ENCODE data around the gene DPP9.

Gene DPP9

DNA sequence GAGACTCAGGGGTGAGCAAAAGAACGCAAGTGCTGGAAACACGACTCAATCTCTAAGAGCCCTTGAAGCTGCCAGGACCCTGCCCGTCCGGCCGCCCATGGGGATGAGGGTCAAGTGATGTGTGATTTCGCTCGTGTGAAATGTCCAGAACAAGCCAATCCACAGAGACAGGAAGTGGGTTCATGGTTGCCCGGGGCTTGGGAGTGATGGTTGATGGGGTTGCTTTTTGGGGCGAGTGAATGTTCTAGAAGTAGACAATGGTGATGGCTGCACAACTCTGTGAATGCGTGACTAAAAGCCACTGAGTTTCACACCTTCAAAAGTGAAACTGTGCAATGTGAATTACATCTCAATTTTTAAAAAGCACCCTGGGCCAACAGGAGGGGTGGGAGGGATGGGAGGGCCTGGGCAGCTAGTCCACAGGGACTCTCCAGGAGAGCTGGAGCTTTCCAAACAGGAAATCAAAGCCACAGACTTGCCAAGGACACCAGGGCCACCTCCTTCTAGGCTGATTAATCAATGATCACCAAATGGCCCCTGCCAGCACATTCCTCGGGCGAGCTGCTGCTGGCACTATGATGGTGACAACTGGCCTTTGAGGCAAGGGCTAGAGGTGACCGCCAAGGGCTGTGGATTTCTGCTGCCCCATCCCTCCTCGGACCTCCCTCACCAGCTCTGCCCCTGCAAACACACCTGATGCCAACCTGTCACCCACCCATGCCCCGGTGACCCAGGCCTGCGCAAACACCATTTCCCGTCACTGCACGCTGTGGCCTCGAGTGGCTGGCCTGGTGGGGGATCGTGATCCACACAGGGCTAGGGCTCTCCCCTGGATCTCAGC is 14.0 kb downstream of the DPP9 start:
- H3K27ac ChIP-seq (ENCODE audit: low read length), result no peak overlapping the region
- TF ChIP-seq EZH2phosphoT487 (IDR thresholded peaks at IDR 0.05; ENCODE audit: low read depth), result no peak
- TF ChIP-seq, protein P1, sequence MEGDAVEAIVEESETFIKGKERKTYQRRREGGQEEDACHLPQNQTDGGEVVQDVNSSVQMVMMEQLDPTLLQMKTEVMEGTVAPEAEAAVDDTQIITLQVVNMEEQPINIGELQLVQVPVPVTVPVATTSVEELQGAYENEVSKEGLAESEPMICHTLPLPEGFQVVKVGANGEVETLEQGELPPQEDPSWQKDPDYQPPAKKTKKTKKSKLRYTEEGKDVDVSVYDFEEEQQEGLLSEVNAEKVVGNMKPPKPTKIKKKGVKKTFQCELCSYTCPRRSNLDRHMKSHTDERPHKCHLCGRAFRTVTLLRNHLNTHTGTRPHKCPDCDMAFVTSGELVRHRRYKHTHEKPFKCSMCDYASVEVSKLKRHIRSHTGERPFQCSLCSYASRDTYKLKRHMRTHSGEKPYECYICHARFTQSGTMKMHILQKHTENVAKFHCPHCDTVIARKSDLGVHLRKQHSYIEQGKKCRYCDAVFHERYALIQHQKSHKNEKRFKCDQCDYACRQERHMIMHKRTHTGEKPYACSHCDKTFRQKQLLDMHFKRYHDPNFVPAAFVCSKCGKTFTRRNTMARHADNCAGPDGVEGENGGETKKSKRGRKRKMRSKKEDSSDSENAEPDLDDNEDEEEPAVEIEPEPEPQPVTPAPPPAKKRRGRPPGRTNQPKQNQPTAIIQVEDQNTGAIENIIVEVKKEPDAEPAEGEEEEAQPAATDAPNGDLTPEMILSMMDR (IDR thresholded peaks at IDR 0.05; ENCODE audit: low read depth, low read length), result no peak
- H2AFZ ChIP-seq (ENCODE audit: low read depth, low read length), result no peak overlapping the region
- H3K9ac ChIP-seq (ENCODE audit: low read length), result no peak overlapping the region
- H3K4me1 ChIP-seq (ENCODE audit: low read length), result no peaks in the 10 kb centered on the region
- H3K79me2 ChIP-seq (ENCODE audit: low read length), result no peaks in the 10 kb centered on the region
- peaks cover 40% of the 10 kb centered on the region for H3K36me3 ChIP-seq (replicated peaks; ENCODE audit: low read depth, low read length)
- H3K4me3 ChIP-seq (ENCODE audit: low read length), result no peak overlapping the region
- H3K9me3 ChIP-seq (ENCODE audit: insufficient read depth, low read length), result no peaks in the 10 kb centered on the region
- H3K27me3 ChIP-seq (ENCODE audit: low read depth, low read length), result no peaks in the 10 kb centered on the region
- no peaks in the 10 kb centered on the region for H4K20me1 ChIP-seq (ENCODE audit: insufficient read depth, low read length)
- H3K4me2 ChIP-seq (ENCODE audit: low read length), result no peak overlapping the region

DNA sequence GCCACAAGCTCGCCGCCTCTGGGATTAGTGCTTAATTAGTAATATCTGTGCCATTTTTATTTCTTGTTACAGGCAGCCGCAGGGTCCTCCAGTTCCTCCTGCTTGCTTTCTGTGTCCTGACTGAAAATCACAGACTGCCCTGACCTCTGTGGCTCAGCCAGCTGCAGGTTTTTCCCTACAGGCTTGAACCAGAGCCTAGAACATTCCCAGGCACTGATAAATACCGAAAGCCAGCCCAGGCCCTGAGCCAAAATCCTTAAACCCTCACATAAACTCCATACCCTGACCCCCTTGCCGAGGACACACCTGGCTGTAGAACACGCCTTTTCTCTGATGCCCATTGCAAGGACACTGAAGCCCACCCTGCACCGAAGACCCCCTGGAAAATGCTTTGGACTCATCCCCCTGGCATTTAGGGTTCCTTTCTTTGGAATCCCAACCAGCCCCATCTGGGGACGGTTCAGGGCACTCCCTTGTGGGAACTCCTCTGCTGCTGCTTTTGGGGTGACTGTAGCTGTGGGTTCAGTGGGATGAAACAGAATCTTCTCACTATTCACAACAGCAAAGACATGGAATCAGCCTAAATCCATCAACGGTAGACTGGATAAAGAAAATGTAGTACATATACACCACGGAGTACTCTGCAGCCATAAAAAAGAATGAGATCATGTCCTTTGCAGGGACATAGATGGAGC is 15.5 kb downstream of the DPP9 start:
- no peaks in the 10 kb centered on the region for H3K79me2 ChIP-seq (ENCODE audit: low read length)
- no peak overlapping the region for H3K27ac ChIP-seq (ENCODE audit: low read length)
- no peaks in the 10 kb centered on the region for H3K4me1 ChIP-seq (ENCODE audit: low read length)
- H3K9ac ChIP-seq (ENCODE audit: low read length), result no peak overlapping the region
- H3K4me3 ChIP-seq (ENCODE audit: low read length), result no peak overlapping the region
- no peak overlapping the region for H3K4me2 ChIP-seq (ENCODE audit: low read length)
- H3K27me3 ChIP-seq (ENCODE audit: low read depth, low read length), result no peaks in the 10 kb centered on the region
- H3K9me3 ChIP-seq (ENCODE audit: insufficient read depth, low read length), result no peaks in the 10 kb centered on the region
- no peak overlapping the region for H2AFZ ChIP-seq (ENCODE audit: low read depth, low read length)
- peaks cover 40% of the 10 kb centered on the region for H3K36me3 ChIP-seq (replicated peaks; ENCODE audit: low read depth, low read length)
- no peak for TF ChIP-seq EZH2phosphoT487 (IDR thresholded peaks at IDR 0.05; ENCODE audit: low read depth)
- TF ChIP-seq, protein P1 (IDR thresholded peaks at IDR 0.05; ENCODE audit: low read depth, low read length), result no peak
- no peaks in the 10 kb centered on the region for H4K20me1 ChIP-seq (ENCODE audit: insufficient read depth, low read length)

DNA sequence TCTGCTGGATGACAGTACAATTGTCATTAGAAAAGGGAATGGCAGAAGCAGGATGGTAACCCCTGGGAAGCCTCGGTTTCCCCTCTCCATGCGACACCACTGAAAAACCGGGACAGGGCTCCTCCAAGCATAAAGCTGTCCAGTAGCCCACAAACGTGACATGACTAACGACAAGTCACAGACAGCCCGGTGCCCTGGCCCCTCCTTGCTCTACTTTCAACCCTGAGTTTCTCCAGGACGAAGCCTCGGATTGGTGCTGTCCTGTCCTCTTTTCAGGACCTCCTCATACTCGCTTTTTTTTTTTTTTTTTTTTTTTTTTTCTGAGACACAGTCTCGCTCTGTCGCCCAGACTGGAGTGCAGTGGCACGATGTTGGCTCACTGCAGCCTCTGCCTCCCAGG is 16.3 kb downstream of the DPP9 start:
- Histone ChIP-seq H4K20me1 (ENCODE audit: insufficient read depth, low read length) (no peaks in the 10 kb centered on the region), H3K9ac (ENCODE audit: low read length) (no peak overlapping the region), H3K27me3 (ENCODE audit: low read depth, low read length) (no peaks in the 10 kb centered on the region), H2AFZ (ENCODE audit: low read depth, low read length) (no peak overlapping the region), H3K79me2 (ENCODE audit: low read length) (no peaks in the 10 kb centered on the region), H3K4me1 (ENCODE audit: low read length) (no peaks in the 10 kb centered on the region), H3K4me3 (ENCODE audit: low read length) (no peak overlapping the region), H3K4me2 (ENCODE audit: low read length) (no peak overlapping the region), H3K9me3 (ENCODE audit: insufficient read depth, low read length) (no peaks in the 10 kb centered on the region), H3K36me3 (replicated peaks; ENCODE audit: low read depth, low read length) (peaks cover 36% of the 10 kb centered on the region), H3K27ac (ENCODE audit: low read length) (no peak overlapping the region)
- TF ChIP-seq, protein P1 (IDR thresholded peaks at IDR 0.05; ENCODE audit: low read depth, low read length), result no peak
- no peak for TF ChIP-seq EZH2phosphoT487 (IDR thresholded peaks at IDR 0.05; ENCODE audit: low read depth)

DNA sequence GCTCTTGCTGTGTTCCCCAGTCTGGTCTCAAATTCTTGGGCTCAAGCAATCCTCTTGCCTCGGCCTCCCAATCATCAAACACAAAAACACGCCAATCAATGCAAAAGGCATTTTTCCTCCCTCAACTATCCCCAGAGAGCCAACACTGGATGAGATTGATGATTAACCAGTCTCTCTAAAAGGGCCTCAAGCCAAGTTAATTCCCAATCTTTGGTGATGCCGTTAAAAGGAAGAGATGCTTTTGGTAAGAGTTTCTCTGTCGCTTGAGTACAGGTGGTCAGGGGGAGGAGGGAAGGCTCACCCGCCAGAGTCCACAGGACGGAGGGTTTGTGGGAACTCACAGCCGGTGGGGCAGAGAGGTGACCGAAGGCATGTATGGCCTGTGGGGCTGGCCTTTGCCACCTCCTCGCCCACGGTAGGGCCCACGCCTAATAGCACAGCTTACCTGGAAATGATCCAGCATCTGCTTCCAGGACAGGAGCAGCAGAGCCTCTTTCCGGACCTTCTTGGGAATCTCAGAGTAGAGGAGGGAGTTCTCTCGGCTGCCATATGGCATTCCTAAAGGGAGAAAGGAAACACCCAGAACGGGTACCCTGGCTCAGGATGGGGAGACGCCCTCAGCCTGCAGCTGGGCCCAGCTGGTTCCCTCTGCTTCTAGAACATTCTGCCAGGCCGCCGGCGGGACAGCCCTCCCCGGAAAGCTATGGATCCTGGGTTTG is 18.1 kb downstream of the DPP9 start:
- no peak overlapping the region for H3K4me2 ChIP-seq (ENCODE audit: low read length)
- H3K27me3 ChIP-seq (ENCODE audit: low read depth, low read length), result no peaks in the 10 kb centered on the region
- H2AFZ ChIP-seq (ENCODE audit: low read depth, low read length), result no peak overlapping the region
- H3K27ac ChIP-seq (ENCODE audit: low read length), result no peak overlapping the region
- no peaks in the 10 kb centered on the region for H3K4me1 ChIP-seq (ENCODE audit: low read length)
- H3K9ac ChIP-seq (ENCODE audit: low read length), result no peak overlapping the region
- peaks cover 34% of the 10 kb centered on the region for H3K36me3 ChIP-seq (replicated peaks; ENCODE audit: low read depth, low read length)
- no peaks in the 10 kb centered on the region for H3K9me3 ChIP-seq (ENCODE audit: insufficient read depth, low read length)
- no peaks in the 10 kb centered on the region for H3K79me2 ChIP-seq (ENCODE audit: low read length)
- H3K4me3 ChIP-seq (ENCODE audit: low read length), result no peak overlapping the region
- TF ChIP-seq, protein P1 (IDR thresholded peaks at IDR 0.05; ENCODE audit: low read depth, low read length), result no peak
- no peak for TF ChIP-seq EZH2phosphoT487 (IDR thresholded peaks at IDR 0.05; ENCODE audit: low read depth)
- H4K20me1 ChIP-seq (ENCODE audit: insufficient read depth, low read length), result no peaks in the 10 kb centered on the region
